GM23338 (cell line): ENCODE results near the gene RPL3. TPM values are rescaled to one million over a fixed set of nuclear protein-coding genes. Genes with fewer than 3 reads are reported as not detected.

Experiments
- ATAC-seq: fragments of 200-7000 bp; cut with Tn5 transposase; 3 replicates; pipeline ENCODE4 v1.9.1; 2020
- DNase-seq: peaks from one replicate; pipeline ENCODE4 v3.0.0-alpha.2; 2015; ENCODE audit warnings: low spot score
- H2AFZ ChIP-seq: fragments of 200-600 bp; sonication (generic); 2 replicates; pipeline ENCODE4 v1.8.0; 2016; ENCODE audit warnings: antibody characterized with exemption, mild to moderate bottlenecking, moderate library complexity
- H3F3A ChIP-seq: fragments of 200-600 bp; sonication (generic); replicated peaks from 2 replicates; pipeline ENCODE4 v1.8.0; 2017; ENCODE audit warnings: antibody characterized with exemption, mixed run types, low read depth
- H3K27ac ChIP-seq: fragments of 200-600 bp; sonication (generic); 2 replicates; pipeline ENCODE4 v1.6.1; 2016; ENCODE audit warnings: low read depth
- H3K27me3 ChIP-seq: fragments of 200-600 bp; sonication (generic); 2 replicates; pipeline ENCODE4 v1.8.0; 2016; ENCODE audit warnings: mild to moderate bottlenecking, mixed run types, moderate library complexity; ENCODE audit not compliant: insufficient read depth
- H3K36me3 ChIP-seq: fragments of 200-600 bp; sonication (generic); 2 replicates; pipeline ENCODE4 v1.8.0; 2016; ENCODE audit warnings: mild to moderate bottlenecking; ENCODE audit not compliant: insufficient read depth
- H3K4me1 ChIP-seq: fragments of 200-600 bp; sonication (generic); 2 replicates; pipeline ENCODE4 v1.8.0; 2016; ENCODE audit warnings: mild to moderate bottlenecking, moderate library complexity; ENCODE audit not compliant: insufficient read depth
- H3K4me2 ChIP-seq: fragments of 200-600 bp; sonication (generic); 2 replicates; pipeline ENCODE4 v1.7.1; 2017; ENCODE audit warnings: mixed run types
- H3K4me3 ChIP-seq: fragments of 200-600 bp; sonication (generic); 2 replicates; pipeline ENCODE4 v1.6.1; 2016; ENCODE audit warnings: mixed run types
- H3K79me2 ChIP-seq: fragments of 200-600 bp; sonication (generic); replicated peaks from 2 replicates; pipeline ENCODE4 v1.8.0; 2017; ENCODE audit warnings: mild to moderate bottlenecking; ENCODE audit not compliant: insufficient read depth
- H3K9me2 ChIP-seq: fragments of 200-600 bp; sonication (generic); 2 replicates; pipeline ENCODE4 v1.8.0; 2017; ENCODE audit not compliant: insufficient read depth
- H4K20me1 ChIP-seq: fragments of 200-600 bp; sonication (generic); replicated peaks from 2 replicates; pipeline ENCODE4 v1.8.0; 2017; ENCODE audit warnings: mild to moderate bottlenecking; ENCODE audit not compliant: insufficient read depth
- H3K27ac Mint-ChIP-seq: 2 replicates; pipeline ENCODE4 v1.8.0; 2020; ENCODE audit warnings: inconsistent platforms, mild to moderate bottlenecking, moderate library complexity, mixed read lengths
- H3K27me3 Mint-ChIP-seq: 3 replicates; pipeline ENCODE4 v1.8.0; 2022; ENCODE audit warnings: low read depth, mild to moderate bottlenecking, moderate library complexity, mixed read lengths, inconsistent platforms; ENCODE audit not compliant: insufficient read depth, poor library complexity
- H3K36me3 Mint-ChIP-seq: 3 replicates; pipeline ENCODE4 v1.8.0; 2021; ENCODE audit warnings: low read depth, mild to moderate bottlenecking, inconsistent platforms, moderate library complexity, mixed read lengths
- H3K4me1 Mint-ChIP-seq: 3 replicates; pipeline ENCODE4 v1.8.0; 2020; ENCODE audit warnings: mild to moderate bottlenecking, inconsistent platforms, mixed read lengths
- H3K4me3 Mint-ChIP-seq: 3 replicates; pipeline ENCODE4 v1.8.0; 2021; ENCODE audit warnings: moderate library complexity, mild to moderate bottlenecking, inconsistent platforms, mixed read lengths
- H3K9me3 Mint-ChIP-seq: 3 replicates; pipeline ENCODE4 v1.8.0; 2020; ENCODE audit warnings: moderate library complexity, mild to moderate bottlenecking, inconsistent platforms, mixed read lengths
- CREB1 ChIP-seq: fragments of 250-450 bp; sonication (Bioruptor Pico); IDR thresholded peaks from 2 replicates; pipeline ENCODE4 v1.5.0; 2020; ENCODE audit warnings: low read depth, mild to moderate bottlenecking, moderate library complexity
- CTCF ChIP-seq, 2 experiments: fragments of 200-600 bp in 1 of 2; sonication (generic) in 1 of 2; conservative IDR thresholded peaks; 2 replicates each; pipeline versions ENCODE4 v1.5.1 to v1.6.1; 2016 to 2017; ENCODE audit warnings: antibody characterized with exemption in 2 of 2, low read depth in 2 of 2, mild to moderate bottlenecking in 2 of 2, moderate library complexity in 1 of 2
- ETS1 ChIP-seq: IDR thresholded peaks from 2 replicates; pipeline ENCODE4 v1.6.1; 2016; ENCODE audit warnings: antibody characterized with exemption
- EZH2 ChIP-seq: fragments of 200-600 bp; sonication (generic); IDR thresholded peaks from one replicate; pipeline ENCODE4 v1.8.0; 2017; ENCODE audit warnings: antibody characterized with exemption, mild to moderate bottlenecking, low read depth; ENCODE audit not compliant: unreplicated experiment
- EZH2phosphoT487 ChIP-seq: fragments of 200-600 bp; sonication (generic); IDR thresholded peaks from one replicate; pipeline ENCODE4 v1.8.1; 2018; ENCODE audit warnings: antibody characterized with exemption; ENCODE audit not compliant: unreplicated experiment
- JUNB ChIP-seq: IDR thresholded peaks from one replicate; pipeline ENCODE4 v1.6.1; 2016; ENCODE audit warnings: antibody characterized with exemption; ENCODE audit not compliant: unreplicated experiment
- NANOG ChIP-seq: IDR thresholded peaks from 2 replicates; pipeline ENCODE4 v1.6.1; 2016; ENCODE audit warnings: antibody characterized with exemption, borderline replicate concordance
- POLR2AphosphoS5 ChIP-seq: IDR thresholded peaks from 2 replicates; pipeline ENCODE4 v1.6.1; 2016; ENCODE audit warnings: antibody characterized with exemption, low read depth
- REST ChIP-seq: IDR thresholded peaks from one replicate; pipeline ENCODE4 v1.6.1; 2018; ENCODE audit warnings: antibody characterized with exemption; ENCODE audit not compliant: unreplicated experiment
- STAT1 ChIP-seq: IDR thresholded peaks from one replicate; pipeline ENCODE4 v1.6.1; 2016; ENCODE audit warnings: antibody characterized with exemption; ENCODE audit not compliant: unreplicated experiment
- ZNF114 ChIP-seq: fragments of 250-450 bp; sonication (Bioruptor Pico); IDR thresholded peaks from 2 replicates; pipeline ENCODE4 v1.5.0; 2020; ENCODE audit warnings: mild to moderate bottlenecking, moderate library complexity
- ZNF331 ChIP-seq: fragments of 250-450 bp; sonication (Bioruptor Pico); IDR thresholded peaks from 2 replicates; pipeline ENCODE4 v1.5.0; 2020; ENCODE audit warnings: low read depth, mild to moderate bottlenecking, moderate library complexity
- ZNF462 ChIP-seq: fragments of 250-450 bp; sonication (Bioruptor Pico); IDR thresholded peaks from 2 replicates; pipeline ENCODE4 v1.5.0; 2020; ENCODE audit warnings: mild to moderate bottlenecking, moderate library complexity
- polyA plus RNA-seq: library from polyadenylated mRNA; unstranded; fragments of >200 nt; fragmentation: Nextera tagmentation; extraction: Ambion mirVana; gene quantifications from 2 replicates; pipeline ENCODE4 v1.2.1, GENCODE V29; 2016
- total RNA-seq: library from RNA; depleted of rRNA; stranded (reverse); fragments of >200 nt; shearing (Covaris generic); gene quantifications from 2 replicates; pipeline ENCODE4 v1.2.3, GENCODE V29; 2014

RPL3 gene
- total and polyA plus RNA-seq, 2 experiments from 2014 or later, result 1,983 to 3,244 TPM

GRCh38 chr22:39294571-39295468 lies 24.6 kb downstream of the RPL3 start:
- Histone ChIP-seq H3K36me3 (no peaks in the 10 kb centered on the region), H3K9me2 (no peaks in the 10 kb centered on the region), H4K20me1 (no peaks in the 10 kb centered on the region), H3K4me3 (no peak overlapping the region), H2AFZ (no peak overlapping the region), H3K27ac (no peak overlapping the region), H3K4me1 (peaks cover 11% of the 10 kb centered on the region; the same call in 1 of the 2 replicates), H3K79me2 (no peaks in the 10 kb centered on the region), H3K27me3 (no peaks in the 10 kb centered on the region), H3F3A (no peaks in the 10 kb centered on the region), H3K4me2 (no peak overlapping the region)
- peaks cover 31% of the 10 kb centered on the region for H3K4me1 Mint-ChIP-seq
- TF ChIP-seq CREB1 (CRISPR knock-in tag) (no peak), NANOG (no peak), EZH2phosphoT487 (no peak), REST (no peak), ZNF462 (no peak), ZNF331 (CRISPR knock-in tag) (no peak), STAT1 (no peak), EZH2 (no peak), ZNF114 (CRISPR knock-in tag) (no peak), POLR2AphosphoS5 (no peak), ETS1 (no peak), JUNB (no peak), CTCF (conservative IDR thresholded peaks at IDR 0.05; ENCODE audit: low read depth in 2 of 2) (no peak)
- DNase-seq (no peak), ATAC-seq (no peak)
- H3K9me3 Mint-ChIP-seq, result no peaks in the 10 kb centered on the region
- no peak overlapping the region for H3K27ac Mint-ChIP-seq
- H3K27me3 Mint-ChIP-seq, result peaks cover 20% of the 10 kb centered on the region
- no peak overlapping the region for H3K4me3 Mint-ChIP-seq
- H3K36me3 Mint-ChIP-seq, result no peaks in the 10 kb centered on the region; the same call in 2 of the 3 replicates
